GM23338 (cell line): ENCODE measurements around the gene UNC79. TPM values are rescaled to one million over a fixed set of nuclear protein-coding genes. Genes with fewer than 3 reads are reported as not detected.

Source experiments
- ATAC-seq: fragments of 200-7000 bp; cut with Tn5 transposase; 3 replicates; pipeline ENCODE4 v1.9.1; 2020
- DNase-seq: peaks from one replicate; pipeline ENCODE4 v3.0.0-alpha.2; 2015; ENCODE audit warnings: low spot score
- H2AFZ ChIP-seq: fragments of 200-600 bp; sonication (generic); 2 replicates; pipeline ENCODE4 v1.8.0; 2016; ENCODE audit warnings: antibody characterized with exemption, mild to moderate bottlenecking, moderate library complexity
- H3F3A ChIP-seq: fragments of 200-600 bp; sonication (generic); replicated peaks from 2 replicates; pipeline ENCODE4 v1.8.0; 2017; ENCODE audit warnings: antibody characterized with exemption, mixed run types, low read depth
- H3K27ac ChIP-seq: fragments of 200-600 bp; sonication (generic); 2 replicates; pipeline ENCODE4 v1.6.1; 2016; ENCODE audit warnings: low read depth
- H3K27me3 ChIP-seq: fragments of 200-600 bp; sonication (generic); 2 replicates; pipeline ENCODE4 v1.8.0; 2016; ENCODE audit warnings: mild to moderate bottlenecking, mixed run types, moderate library complexity; ENCODE audit not compliant: insufficient read depth
- H3K36me3 ChIP-seq: fragments of 200-600 bp; sonication (generic); 2 replicates; pipeline ENCODE4 v1.8.0; 2016; ENCODE audit warnings: mild to moderate bottlenecking; ENCODE audit not compliant: insufficient read depth
- H3K4me1 ChIP-seq: fragments of 200-600 bp; sonication (generic); 2 replicates; pipeline ENCODE4 v1.8.0; 2016; ENCODE audit warnings: mild to moderate bottlenecking, moderate library complexity; ENCODE audit not compliant: insufficient read depth
- H3K4me2 ChIP-seq: fragments of 200-600 bp; sonication (generic); 2 replicates; pipeline ENCODE4 v1.7.1; 2017; ENCODE audit warnings: mixed run types
- H3K4me3 ChIP-seq: fragments of 200-600 bp; sonication (generic); 2 replicates; pipeline ENCODE4 v1.6.1; 2016; ENCODE audit warnings: mixed run types
- H3K79me2 ChIP-seq: fragments of 200-600 bp; sonication (generic); replicated peaks from 2 replicates; pipeline ENCODE4 v1.8.0; 2017; ENCODE audit warnings: mild to moderate bottlenecking; ENCODE audit not compliant: insufficient read depth
- H3K9me2 ChIP-seq: fragments of 200-600 bp; sonication (generic); 2 replicates; pipeline ENCODE4 v1.8.0; 2017; ENCODE audit not compliant: insufficient read depth
- H4K20me1 ChIP-seq: fragments of 200-600 bp; sonication (generic); replicated peaks from 2 replicates; pipeline ENCODE4 v1.8.0; 2017; ENCODE audit warnings: mild to moderate bottlenecking; ENCODE audit not compliant: insufficient read depth
- H3K27ac Mint-ChIP-seq: 2 replicates; pipeline ENCODE4 v1.8.0; 2020; ENCODE audit warnings: inconsistent platforms, mild to moderate bottlenecking, moderate library complexity, mixed read lengths
- H3K27me3 Mint-ChIP-seq: 3 replicates; pipeline ENCODE4 v1.8.0; 2022; ENCODE audit warnings: low read depth, mild to moderate bottlenecking, moderate library complexity, mixed read lengths, inconsistent platforms; ENCODE audit not compliant: insufficient read depth, poor library complexity
- H3K36me3 Mint-ChIP-seq: 3 replicates; pipeline ENCODE4 v1.8.0; 2021; ENCODE audit warnings: low read depth, mild to moderate bottlenecking, inconsistent platforms, moderate library complexity, mixed read lengths
- H3K4me1 Mint-ChIP-seq: 3 replicates; pipeline ENCODE4 v1.8.0; 2020; ENCODE audit warnings: mild to moderate bottlenecking, inconsistent platforms, mixed read lengths
- H3K4me3 Mint-ChIP-seq: 3 replicates; pipeline ENCODE4 v1.8.0; 2021; ENCODE audit warnings: moderate library complexity, mild to moderate bottlenecking, inconsistent platforms, mixed read lengths
- H3K9me3 Mint-ChIP-seq: 3 replicates; pipeline ENCODE4 v1.8.0; 2020; ENCODE audit warnings: moderate library complexity, mild to moderate bottlenecking, inconsistent platforms, mixed read lengths
- CREB1 ChIP-seq: fragments of 250-450 bp; sonication (Bioruptor Pico); IDR thresholded peaks from 2 replicates; pipeline ENCODE4 v1.5.0; 2020; ENCODE audit warnings: low read depth, mild to moderate bottlenecking, moderate library complexity
- EZH2 ChIP-seq: fragments of 200-600 bp; sonication (generic); IDR thresholded peaks from one replicate; pipeline ENCODE4 v1.8.0; 2017; ENCODE audit warnings: antibody characterized with exemption, mild to moderate bottlenecking, low read depth; ENCODE audit not compliant: unreplicated experiment
- EZH2phosphoT487 ChIP-seq: fragments of 200-600 bp; sonication (generic); IDR thresholded peaks from one replicate; pipeline ENCODE4 v1.8.1; 2018; ENCODE audit warnings: antibody characterized with exemption; ENCODE audit not compliant: unreplicated experiment
- JUNB ChIP-seq: IDR thresholded peaks from one replicate; pipeline ENCODE4 v1.6.1; 2016; ENCODE audit warnings: antibody characterized with exemption; ENCODE audit not compliant: unreplicated experiment
- NANOG ChIP-seq: IDR thresholded peaks from 2 replicates; pipeline ENCODE4 v1.6.1; 2016; ENCODE audit warnings: antibody characterized with exemption, borderline replicate concordance
- POLR2AphosphoS5 ChIP-seq: IDR thresholded peaks from 2 replicates; pipeline ENCODE4 v1.6.1; 2016; ENCODE audit warnings: antibody characterized with exemption, low read depth
- STAT1 ChIP-seq: IDR thresholded peaks from one replicate; pipeline ENCODE4 v1.6.1; 2016; ENCODE audit warnings: antibody characterized with exemption; ENCODE audit not compliant: unreplicated experiment
- ZNF114 ChIP-seq: fragments of 250-450 bp; sonication (Bioruptor Pico); IDR thresholded peaks from 2 replicates; pipeline ENCODE4 v1.5.0; 2020; ENCODE audit warnings: mild to moderate bottlenecking, moderate library complexity
- ZNF331 ChIP-seq: fragments of 250-450 bp; sonication (Bioruptor Pico); IDR thresholded peaks from 2 replicates; pipeline ENCODE4 v1.5.0; 2020; ENCODE audit warnings: low read depth, mild to moderate bottlenecking, moderate library complexity
- polyA plus RNA-seq: library from polyadenylated mRNA; unstranded; fragments of >200 nt; fragmentation: Nextera tagmentation; extraction: Ambion mirVana; gene quantifications from 2 replicates; pipeline ENCODE4 v1.2.1, GENCODE V29; 2016
- total RNA-seq: library from RNA; depleted of rRNA; stranded (reverse); fragments of >200 nt; shearing (Covaris generic); gene quantifications from 2 replicates; pipeline ENCODE4 v1.2.3, GENCODE V29; 2014
- TF ChIP-seq, protein P1 (sequence below), 2 experiments: fragments of 200-600 bp in 1 of 2; sonication (generic) in 1 of 2; conservative IDR thresholded peaks; 2 replicates each; pipeline versions ENCODE4 v1.5.1 to v1.6.1; 2016 to 2017; ENCODE audit warnings: antibody characterized with exemption in 2 of 2, low read depth in 2 of 2, mild to moderate bottlenecking in 2 of 2, moderate library complexity in 1 of 2
- TF ChIP-seq, protein P2 (sequence below): fragments of 250-450 bp; sonication (Bioruptor Pico); IDR thresholded peaks from 2 replicates; pipeline ENCODE4 v1.5.0; 2020; ENCODE audit warnings: mild to moderate bottlenecking, moderate library complexity
- TF ChIP-seq, protein P3 (sequence below): IDR thresholded peaks from one replicate; pipeline ENCODE4 v1.6.1; 2018; ENCODE audit warnings: antibody characterized with exemption; ENCODE audit not compliant: unreplicated experiment
- TF ChIP-seq, protein P4 (sequence below): IDR thresholded peaks from 2 replicates; pipeline ENCODE4 v1.6.1; 2016; ENCODE audit warnings: antibody characterized with exemption

UNC79 gene
- total and polyA plus RNA-seq, 2 experiments from 2014 or later: 1.8 to 3.6 TPM

DNA sequence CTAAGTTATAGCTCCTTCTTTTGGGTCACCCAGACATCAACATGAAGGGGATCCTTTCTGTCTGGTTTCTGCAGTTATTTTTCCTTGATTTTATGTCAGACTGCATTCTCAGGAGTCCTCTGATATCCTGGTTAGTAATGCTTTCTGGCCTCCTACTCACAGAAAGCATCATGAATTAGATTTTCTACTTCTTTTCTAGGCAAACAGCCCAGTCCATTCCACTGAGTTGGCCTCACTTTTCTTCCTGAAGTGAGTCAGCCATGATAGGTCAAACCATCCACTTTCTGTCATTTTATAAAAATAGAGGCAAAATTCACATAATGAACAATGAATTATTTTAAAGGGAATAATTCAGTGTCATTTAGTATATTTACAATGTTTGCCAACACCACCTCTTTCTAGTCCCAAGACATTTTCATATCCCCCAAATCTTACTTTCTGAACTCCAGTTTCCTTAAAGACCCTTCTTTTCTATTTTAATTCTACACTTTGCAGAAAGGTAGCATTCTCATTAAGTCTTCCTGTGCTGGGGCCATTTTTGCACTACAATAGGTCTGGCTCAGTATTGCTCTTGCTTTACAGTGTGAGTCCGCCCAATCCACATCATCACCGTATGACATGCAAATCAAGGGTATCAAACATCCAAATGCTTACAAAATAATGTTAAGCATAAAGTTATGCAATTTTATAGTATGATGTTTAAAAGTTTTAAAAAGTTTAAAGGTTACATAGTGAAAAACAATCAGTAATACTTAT lies 95.1 kb downstream of the UNC79 start:
- peak; percentile 30 for DNase-seq
- Histone ChIP-seq H3F3A (no peaks in the 10 kb centered on the region), H4K20me1 (no peaks in the 10 kb centered on the region), H3K27me3 (no peaks in the 10 kb centered on the region), H3K36me3 (peaks cover under 1% of the 10 kb centered on the region; the same call in 1 of the 2 replicates), H3K4me1 (peaks cover 29% of the 10 kb centered on the region), H3K9me2 (no peaks in the 10 kb centered on the region), H3K27ac (0 out of 2 replicates have a peak overlapping the region, but pooled peaks have one; percentile 16), H2AFZ (no peak overlapping the region), H3K4me2 (peak overlapping the region; percentile 46), H3K4me3 (no peak overlapping the region; the same call in 1 of the 2 replicates), H3K79me2 (no peaks in the 10 kb centered on the region)
- Mint-ChIP-seq H3K4me1 (peaks cover 29% of the 10 kb centered on the region), H3K27me3 (peaks cover 1% of the 10 kb centered on the region), H3K4me3 (0 out of 3 replicates have a peak overlapping the region, but pooled peaks have one; percentile 7), H3K9me3 (peaks cover 19% of the 10 kb centered on the region), H3K36me3 (peaks cover 18% of the 10 kb centered on the region), H3K27ac (peak overlapping the region; percentile 37; the same call in 1 of the 2 replicates)
- peak; percentile 54 for ATAC-seq
- TF ChIP-seq, protein P1, sequence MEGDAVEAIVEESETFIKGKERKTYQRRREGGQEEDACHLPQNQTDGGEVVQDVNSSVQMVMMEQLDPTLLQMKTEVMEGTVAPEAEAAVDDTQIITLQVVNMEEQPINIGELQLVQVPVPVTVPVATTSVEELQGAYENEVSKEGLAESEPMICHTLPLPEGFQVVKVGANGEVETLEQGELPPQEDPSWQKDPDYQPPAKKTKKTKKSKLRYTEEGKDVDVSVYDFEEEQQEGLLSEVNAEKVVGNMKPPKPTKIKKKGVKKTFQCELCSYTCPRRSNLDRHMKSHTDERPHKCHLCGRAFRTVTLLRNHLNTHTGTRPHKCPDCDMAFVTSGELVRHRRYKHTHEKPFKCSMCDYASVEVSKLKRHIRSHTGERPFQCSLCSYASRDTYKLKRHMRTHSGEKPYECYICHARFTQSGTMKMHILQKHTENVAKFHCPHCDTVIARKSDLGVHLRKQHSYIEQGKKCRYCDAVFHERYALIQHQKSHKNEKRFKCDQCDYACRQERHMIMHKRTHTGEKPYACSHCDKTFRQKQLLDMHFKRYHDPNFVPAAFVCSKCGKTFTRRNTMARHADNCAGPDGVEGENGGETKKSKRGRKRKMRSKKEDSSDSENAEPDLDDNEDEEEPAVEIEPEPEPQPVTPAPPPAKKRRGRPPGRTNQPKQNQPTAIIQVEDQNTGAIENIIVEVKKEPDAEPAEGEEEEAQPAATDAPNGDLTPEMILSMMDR (conservative IDR thresholded peaks at IDR 0.05; ENCODE audit: low read depth in 2 of 2): no peak
- TF ChIP-seq JUNB (no peak), CREB1 (no peak), EZH2phosphoT487 (no peak), STAT1 (no peak), ZNF331 (CRISPR knock-in tag) (no peak), NANOG (no peak), ZNF114 (CRISPR knock-in tag) (no peak), EZH2 (no peak), POLR2AphosphoS5 (no peak)
- TF ChIP-seq, protein P2, sequence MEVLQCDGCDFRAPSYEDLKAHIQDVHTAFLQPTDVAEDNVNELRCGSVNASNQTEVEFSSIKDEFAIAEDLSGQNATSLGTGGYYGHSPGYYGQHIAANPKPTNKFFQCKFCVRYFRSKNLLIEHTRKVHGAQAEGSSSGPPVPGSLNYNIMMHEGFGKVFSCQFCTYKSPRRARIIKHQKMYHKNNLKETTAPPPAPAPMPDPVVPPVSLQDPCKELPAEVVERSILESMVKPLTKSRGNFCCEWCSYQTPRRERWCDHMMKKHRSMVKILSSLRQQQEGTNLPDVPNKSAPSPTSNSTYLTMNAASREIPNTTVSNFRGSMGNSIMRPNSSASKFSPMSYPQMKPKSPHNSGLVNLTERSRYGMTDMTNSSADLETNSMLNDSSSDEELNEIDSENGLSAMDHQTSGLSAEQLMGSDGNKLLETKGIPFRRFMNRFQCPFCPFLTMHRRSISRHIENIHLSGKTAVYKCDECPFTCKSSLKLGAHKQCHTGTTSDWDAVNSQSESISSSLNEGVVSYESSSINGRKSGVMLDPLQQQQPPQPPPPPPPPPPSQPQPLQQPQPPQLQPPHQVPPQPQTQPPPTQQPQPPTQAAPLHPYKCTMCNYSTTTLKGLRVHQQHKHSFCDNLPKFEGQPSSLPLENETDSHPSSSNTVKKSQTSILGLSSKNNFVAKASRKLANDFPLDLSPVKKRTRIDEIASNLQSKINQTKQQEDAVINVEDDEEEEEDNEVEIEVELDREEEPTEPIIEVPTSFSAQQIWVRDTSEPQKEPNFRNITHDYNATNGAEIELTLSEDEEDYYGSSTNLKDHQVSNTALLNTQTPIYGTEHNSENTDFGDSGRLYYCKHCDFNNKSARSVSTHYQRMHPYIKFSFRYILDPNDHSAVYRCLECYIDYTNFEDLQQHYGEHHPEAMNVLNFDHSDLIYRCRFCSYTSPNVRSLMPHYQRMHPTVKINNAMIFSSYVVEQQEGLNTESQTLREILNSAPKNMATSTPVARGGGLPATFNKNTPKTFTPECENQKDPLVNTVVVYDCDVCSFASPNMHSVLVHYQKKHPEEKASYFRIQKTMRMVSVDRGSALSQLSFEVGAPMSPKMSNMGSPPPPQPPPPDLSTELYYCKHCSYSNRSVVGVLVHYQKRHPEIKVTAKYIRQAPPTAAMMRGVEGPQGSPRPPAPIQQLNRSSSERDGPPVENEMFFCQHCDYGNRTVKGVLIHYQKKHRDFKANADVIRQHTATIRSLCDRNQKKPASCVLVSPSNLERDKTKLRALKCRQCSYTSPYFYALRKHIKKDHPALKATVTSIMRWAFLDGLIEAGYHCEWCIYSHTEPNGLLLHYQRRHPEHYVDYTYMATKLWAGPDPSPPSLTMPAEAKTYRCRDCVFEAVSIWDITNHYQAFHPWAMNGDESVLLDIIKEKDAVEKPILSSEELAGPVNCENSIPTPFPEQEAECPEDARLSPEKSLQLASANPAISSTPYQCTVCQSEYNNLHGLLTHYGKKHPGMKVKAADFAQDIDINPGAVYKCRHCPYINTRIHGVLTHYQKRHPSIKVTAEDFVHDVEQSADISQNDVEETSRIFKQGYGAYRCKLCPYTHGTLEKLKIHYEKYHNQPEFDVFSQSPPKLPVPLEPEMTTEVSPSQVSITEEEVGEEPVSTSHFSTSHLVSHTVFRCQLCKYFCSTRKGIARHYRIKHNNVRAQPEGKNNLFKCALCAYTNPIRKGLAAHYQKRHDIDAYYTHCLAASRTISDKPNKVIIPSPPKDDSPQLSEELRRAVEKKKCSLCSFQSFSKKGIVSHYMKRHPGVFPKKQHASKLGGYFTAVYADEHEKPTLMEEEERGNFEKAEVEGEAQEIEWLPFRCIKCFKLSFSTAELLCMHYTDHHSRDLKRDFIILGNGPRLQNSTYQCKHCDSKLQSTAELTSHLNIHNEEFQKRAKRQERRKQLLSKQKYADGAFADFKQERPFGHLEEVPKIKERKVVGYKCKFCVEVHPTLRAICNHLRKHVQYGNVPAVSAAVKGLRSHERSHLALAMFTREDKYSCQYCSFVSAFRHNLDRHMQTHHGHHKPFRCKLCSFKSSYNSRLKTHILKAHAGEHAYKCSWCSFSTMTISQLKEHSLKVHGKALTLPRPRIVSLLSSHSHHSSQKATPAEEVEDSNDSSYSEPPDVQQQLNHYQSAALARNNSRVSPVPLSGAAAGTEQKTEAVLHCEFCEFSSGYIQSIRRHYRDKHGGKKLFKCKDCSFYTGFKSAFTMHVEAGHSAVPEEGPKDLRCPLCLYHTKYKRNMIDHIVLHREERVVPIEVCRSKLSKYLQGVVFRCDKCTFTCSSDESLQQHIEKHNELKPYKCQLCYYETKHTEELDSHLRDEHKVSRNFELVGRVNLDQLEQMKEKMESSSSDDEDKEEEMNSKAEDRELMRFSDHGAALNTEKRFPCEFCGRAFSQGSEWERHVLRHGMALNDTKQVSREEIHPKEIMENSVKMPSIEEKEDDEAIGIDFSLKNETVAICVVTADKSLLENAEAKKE (CRISPR knock-in tag): no peak
- TF ChIP-seq, protein P3, sequence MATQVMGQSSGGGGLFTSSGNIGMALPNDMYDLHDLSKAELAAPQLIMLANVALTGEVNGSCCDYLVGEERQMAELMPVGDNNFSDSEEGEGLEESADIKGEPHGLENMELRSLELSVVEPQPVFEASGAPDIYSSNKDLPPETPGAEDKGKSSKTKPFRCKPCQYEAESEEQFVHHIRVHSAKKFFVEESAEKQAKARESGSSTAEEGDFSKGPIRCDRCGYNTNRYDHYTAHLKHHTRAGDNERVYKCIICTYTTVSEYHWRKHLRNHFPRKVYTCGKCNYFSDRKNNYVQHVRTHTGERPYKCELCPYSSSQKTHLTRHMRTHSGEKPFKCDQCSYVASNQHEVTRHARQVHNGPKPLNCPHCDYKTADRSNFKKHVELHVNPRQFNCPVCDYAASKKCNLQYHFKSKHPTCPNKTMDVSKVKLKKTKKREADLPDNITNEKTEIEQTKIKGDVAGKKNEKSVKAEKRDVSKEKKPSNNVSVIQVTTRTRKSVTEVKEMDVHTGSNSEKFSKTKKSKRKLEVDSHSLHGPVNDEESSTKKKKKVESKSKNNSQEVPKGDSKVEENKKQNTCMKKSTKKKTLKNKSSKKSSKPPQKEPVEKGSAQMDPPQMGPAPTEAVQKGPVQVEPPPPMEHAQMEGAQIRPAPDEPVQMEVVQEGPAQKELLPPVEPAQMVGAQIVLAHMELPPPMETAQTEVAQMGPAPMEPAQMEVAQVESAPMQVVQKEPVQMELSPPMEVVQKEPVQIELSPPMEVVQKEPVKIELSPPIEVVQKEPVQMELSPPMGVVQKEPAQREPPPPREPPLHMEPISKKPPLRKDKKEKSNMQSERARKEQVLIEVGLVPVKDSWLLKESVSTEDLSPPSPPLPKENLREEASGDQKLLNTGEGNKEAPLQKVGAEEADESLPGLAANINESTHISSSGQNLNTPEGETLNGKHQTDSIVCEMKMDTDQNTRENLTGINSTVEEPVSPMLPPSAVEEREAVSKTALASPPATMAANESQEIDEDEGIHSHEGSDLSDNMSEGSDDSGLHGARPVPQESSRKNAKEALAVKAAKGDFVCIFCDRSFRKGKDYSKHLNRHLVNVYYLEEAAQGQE: no peak
- TF ChIP-seq, protein P4, sequence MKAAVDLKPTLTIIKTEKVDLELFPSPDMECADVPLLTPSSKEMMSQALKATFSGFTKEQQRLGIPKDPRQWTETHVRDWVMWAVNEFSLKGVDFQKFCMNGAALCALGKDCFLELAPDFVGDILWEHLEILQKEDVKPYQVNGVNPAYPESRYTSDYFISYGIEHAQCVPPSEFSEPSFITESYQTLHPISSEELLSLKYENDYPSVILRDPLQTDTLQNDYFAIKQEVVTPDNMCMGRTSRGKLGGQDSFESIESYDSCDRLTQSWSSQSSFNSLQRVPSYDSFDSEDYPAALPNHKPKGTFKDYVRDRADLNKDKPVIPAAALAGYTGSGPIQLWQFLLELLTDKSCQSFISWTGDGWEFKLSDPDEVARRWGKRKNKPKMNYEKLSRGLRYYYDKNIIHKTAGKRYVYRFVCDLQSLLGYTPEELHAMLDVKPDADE: no peak
